VCaP (cell line): Measurements from ENCODE around the gene XYLT1.
A peak's percentile ranks its signal among the peaks of the same experiment; 100 is the strongest.

Experiments used
- H3K27ac ChIP-seq: fragments of 450-650 bp; 2 replicates; pipeline ENCODE4 v1.5.1; 2017
- TF ChIP-seq, protein P1 (sequence below): fragments of 450-650 bp; conservative IDR thresholded peaks from 2 replicates; pipeline ENCODE4 v1.5.1; 2017; ENCODE audit warnings: mild to moderate bottlenecking, moderate library complexity

XYLT1 gene

DNA sequence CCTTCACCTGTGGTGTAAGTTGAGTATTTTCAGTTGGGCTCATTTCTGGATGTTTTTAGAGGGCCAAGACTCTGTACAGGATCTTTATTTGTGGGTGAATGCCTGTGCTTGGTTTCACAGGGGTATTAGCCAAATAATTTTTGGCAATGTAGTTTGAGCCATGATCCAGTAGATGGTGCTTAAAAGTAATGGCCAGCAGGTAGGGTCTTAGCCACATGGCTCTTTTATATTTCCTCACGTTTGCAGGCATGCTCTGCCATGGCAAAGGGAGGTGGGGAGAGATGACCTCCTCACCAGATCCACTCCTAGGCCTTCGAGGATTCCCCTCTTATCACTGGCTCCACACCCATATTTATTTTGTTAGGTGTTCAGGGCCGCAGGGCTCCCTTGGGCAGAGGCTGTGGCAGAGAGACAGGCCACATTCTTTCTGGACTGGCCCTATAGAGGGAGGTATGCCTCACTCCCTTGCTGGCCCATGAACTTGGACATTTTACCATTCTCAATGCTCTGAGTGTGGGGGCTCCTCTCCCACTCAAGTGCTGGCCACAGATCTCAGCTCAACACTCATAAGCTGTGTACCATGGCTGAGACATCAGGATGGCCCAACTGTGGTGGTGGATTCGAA lies 417.1 kb downstream of the XYLT1 start:
- H3K27ac ChIP-seq: no peak overlapping the region
- TF ChIP-seq, protein P1, sequence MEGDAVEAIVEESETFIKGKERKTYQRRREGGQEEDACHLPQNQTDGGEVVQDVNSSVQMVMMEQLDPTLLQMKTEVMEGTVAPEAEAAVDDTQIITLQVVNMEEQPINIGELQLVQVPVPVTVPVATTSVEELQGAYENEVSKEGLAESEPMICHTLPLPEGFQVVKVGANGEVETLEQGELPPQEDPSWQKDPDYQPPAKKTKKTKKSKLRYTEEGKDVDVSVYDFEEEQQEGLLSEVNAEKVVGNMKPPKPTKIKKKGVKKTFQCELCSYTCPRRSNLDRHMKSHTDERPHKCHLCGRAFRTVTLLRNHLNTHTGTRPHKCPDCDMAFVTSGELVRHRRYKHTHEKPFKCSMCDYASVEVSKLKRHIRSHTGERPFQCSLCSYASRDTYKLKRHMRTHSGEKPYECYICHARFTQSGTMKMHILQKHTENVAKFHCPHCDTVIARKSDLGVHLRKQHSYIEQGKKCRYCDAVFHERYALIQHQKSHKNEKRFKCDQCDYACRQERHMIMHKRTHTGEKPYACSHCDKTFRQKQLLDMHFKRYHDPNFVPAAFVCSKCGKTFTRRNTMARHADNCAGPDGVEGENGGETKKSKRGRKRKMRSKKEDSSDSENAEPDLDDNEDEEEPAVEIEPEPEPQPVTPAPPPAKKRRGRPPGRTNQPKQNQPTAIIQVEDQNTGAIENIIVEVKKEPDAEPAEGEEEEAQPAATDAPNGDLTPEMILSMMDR: 0 out of 2 replicates have a peak, but pooled peaks have one; percentile 14
